ENCODE results near the gene P3H4. TPM values are rescaled to one million over a fixed set of nuclear protein-coding genes. Genes with fewer than 3 reads are reported as not detected.

Gene P3H4
- total RNA-seq, 1 experiment from 2014 or later, result 58.9 TPM

DNA sequence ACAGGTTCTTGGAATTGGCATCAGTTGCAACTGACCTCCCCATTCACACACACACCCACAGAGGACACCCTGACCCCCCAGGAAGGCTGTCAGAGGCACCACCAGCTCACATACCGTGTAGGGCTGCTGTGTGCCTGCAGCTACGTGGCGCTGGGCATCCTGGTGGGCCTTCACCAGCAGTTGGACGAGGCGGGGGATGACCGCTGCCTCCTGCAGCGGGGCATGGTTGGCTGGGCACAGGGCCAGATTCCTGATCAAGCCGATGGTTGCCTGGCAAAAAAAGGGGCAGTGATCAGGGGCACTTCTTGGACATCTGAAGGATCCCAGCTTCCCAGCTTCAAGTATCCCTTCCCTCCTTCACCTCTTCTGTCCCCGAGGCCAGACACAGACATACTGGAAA is 53.1 kb downstream of the P3H4 start:
- Histone ChIP-seq H3K36me3 (ENCODE audit: control insufficient read depth, insufficient read depth, low read length) (peaks cover 3% of the 10 kb centered on the region), H3K27ac (ENCODE audit: low read length) (no peak overlapping the region), H3K27me3 (ENCODE audit: control insufficient read depth, insufficient read depth, low read length) (no peaks in the 10 kb centered on the region), H3K9me3 (ENCODE audit: control insufficient read depth, insufficient read depth, low read depth, low read length) (no peaks in the 10 kb centered on the region), H3K4me1 (ENCODE audit: control insufficient read depth, insufficient read depth, low read length) (no peaks in the 10 kb centered on the region), H3K4me3 (ENCODE audit: low read depth in 2 of 2, low read length in 2 of 2) (no peak overlapping the region)
- intact Hi-C loops (cut with micrococcal nuclease; ENCODE audit: unreplicated experiment), result no loop called here
- in situ Hi-C loops (cut with HindIII; ENCODE audit: low pct_unique_long_range_greater_than_20kb, low sequenced_read_pairs), result no loop called here
- ATAC-seq (no peak), DNase-seq (ENCODE audit: low read depth, low spot score) (no peak)
- CTCF ChIA-PET, result no interaction called here
- TF ChIP-seq, protein P1, sequence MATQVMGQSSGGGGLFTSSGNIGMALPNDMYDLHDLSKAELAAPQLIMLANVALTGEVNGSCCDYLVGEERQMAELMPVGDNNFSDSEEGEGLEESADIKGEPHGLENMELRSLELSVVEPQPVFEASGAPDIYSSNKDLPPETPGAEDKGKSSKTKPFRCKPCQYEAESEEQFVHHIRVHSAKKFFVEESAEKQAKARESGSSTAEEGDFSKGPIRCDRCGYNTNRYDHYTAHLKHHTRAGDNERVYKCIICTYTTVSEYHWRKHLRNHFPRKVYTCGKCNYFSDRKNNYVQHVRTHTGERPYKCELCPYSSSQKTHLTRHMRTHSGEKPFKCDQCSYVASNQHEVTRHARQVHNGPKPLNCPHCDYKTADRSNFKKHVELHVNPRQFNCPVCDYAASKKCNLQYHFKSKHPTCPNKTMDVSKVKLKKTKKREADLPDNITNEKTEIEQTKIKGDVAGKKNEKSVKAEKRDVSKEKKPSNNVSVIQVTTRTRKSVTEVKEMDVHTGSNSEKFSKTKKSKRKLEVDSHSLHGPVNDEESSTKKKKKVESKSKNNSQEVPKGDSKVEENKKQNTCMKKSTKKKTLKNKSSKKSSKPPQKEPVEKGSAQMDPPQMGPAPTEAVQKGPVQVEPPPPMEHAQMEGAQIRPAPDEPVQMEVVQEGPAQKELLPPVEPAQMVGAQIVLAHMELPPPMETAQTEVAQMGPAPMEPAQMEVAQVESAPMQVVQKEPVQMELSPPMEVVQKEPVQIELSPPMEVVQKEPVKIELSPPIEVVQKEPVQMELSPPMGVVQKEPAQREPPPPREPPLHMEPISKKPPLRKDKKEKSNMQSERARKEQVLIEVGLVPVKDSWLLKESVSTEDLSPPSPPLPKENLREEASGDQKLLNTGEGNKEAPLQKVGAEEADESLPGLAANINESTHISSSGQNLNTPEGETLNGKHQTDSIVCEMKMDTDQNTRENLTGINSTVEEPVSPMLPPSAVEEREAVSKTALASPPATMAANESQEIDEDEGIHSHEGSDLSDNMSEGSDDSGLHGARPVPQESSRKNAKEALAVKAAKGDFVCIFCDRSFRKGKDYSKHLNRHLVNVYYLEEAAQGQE (IDR thresholded peaks at IDR 0.05; ENCODE audit: insufficient read depth in 1 of 2, low read depth in 2 of 2, low read length in 1 of 2), result no peak
- TF ChIP-seq, protein P2, sequence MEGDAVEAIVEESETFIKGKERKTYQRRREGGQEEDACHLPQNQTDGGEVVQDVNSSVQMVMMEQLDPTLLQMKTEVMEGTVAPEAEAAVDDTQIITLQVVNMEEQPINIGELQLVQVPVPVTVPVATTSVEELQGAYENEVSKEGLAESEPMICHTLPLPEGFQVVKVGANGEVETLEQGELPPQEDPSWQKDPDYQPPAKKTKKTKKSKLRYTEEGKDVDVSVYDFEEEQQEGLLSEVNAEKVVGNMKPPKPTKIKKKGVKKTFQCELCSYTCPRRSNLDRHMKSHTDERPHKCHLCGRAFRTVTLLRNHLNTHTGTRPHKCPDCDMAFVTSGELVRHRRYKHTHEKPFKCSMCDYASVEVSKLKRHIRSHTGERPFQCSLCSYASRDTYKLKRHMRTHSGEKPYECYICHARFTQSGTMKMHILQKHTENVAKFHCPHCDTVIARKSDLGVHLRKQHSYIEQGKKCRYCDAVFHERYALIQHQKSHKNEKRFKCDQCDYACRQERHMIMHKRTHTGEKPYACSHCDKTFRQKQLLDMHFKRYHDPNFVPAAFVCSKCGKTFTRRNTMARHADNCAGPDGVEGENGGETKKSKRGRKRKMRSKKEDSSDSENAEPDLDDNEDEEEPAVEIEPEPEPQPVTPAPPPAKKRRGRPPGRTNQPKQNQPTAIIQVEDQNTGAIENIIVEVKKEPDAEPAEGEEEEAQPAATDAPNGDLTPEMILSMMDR (IDR thresholded peaks at IDR 0.05), result no peak
- TF ChIP-seq POLR2AphosphoS5 (IDR thresholded peaks at IDR 0.05; ENCODE audit: low read depth, low read length), result no peak
- TF ChIP-seq TCF7L2 (IDR thresholded peaks at IDR 0.05; ENCODE audit: low read depth, low read length), result no peak
- TF ChIP-seq SIN3A (IDR thresholded peaks at IDR 0.05; ENCODE audit: borderline replicate concordance, insufficient read depth, low read depth, low read length), result no peak
- no TSS peak for BruUV-seq (replicated peaks)
- POLR2A ChIA-PET, result no interaction called here

DNA sequence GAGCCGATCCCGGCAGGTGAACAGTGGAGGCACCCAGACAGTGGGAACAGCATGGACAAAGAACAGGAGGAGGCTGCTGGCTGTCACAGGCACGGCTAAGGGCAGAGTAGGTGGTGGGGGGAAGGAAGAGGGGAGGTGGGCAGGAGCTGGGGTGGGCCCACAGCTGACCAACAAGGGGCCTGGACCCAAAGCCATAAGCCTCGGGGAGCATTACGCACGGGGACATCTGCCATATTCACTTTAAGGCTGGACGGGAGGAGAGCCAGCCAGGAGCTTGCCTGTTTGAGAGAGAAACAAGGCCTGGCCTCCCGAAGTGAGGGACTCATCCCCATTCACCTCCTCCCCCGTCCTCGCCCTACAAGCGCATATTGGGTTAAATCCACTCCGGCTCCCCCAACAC is 57.7 kb downstream of the P3H4 start:
- DNase-seq (ENCODE audit: low read depth, low spot score), result no peak
- in situ Hi-C loops (cut with HindIII; ENCODE audit: low pct_unique_long_range_greater_than_20kb, low sequenced_read_pairs) (no loop called here), intact Hi-C loops (cut with micrococcal nuclease; ENCODE audit: unreplicated experiment) (no loop called here)
- H3K27ac ChIP-seq (ENCODE audit: low read length), result no peak overlapping the region
- no TSS peak for BruUV-seq (replicated peaks)
- no peak for ATAC-seq
- no peaks in the 10 kb centered on the region for H3K4me1 ChIP-seq (ENCODE audit: control insufficient read depth, insufficient read depth, low read length)
- CTCF ChIA-PET, result no interaction called here
- H3K36me3 ChIP-seq (ENCODE audit: control insufficient read depth, insufficient read depth, low read length), result peaks cover 3% of the 10 kb centered on the region
- POLR2A ChIA-PET, result no interaction called here
- H3K27me3 ChIP-seq (ENCODE audit: control insufficient read depth, insufficient read depth, low read length), result no peaks in the 10 kb centered on the region
- H3K4me3 ChIP-seq (ENCODE audit: low read depth in 2 of 2, low read length in 2 of 2), result no peak overlapping the region
- TF ChIP-seq, protein P1 (IDR thresholded peaks at IDR 0.05; ENCODE audit: insufficient read depth in 1 of 2, low read depth in 2 of 2, low read length in 1 of 2), result no peak
- no peak for TF ChIP-seq POLR2AphosphoS5 (IDR thresholded peaks at IDR 0.05; ENCODE audit: low read depth, low read length)
- no peak for TF ChIP-seq SIN3A (IDR thresholded peaks at IDR 0.05; ENCODE audit: borderline replicate concordance, insufficient read depth, low read depth, low read length)
- TF ChIP-seq, protein P2 (IDR thresholded peaks at IDR 0.05), result no peak
- no peak for TF ChIP-seq TCF7L2 (IDR thresholded peaks at IDR 0.05; ENCODE audit: low read depth, low read length)
- H3K9me3 ChIP-seq (ENCODE audit: control insufficient read depth, insufficient read depth, low read depth, low read length), result no peaks in the 10 kb centered on the region

Other genes with a start within 250 kb of the P3H4 start
- not detected for gene KRT9, start 239.9 kb downstream of the P3H4 start, total RNA-seq (2021; ENCODE audit: unreplicated experiment)
- gene KRT14, start 225.1 kb downstream of the P3H4 start, total RNA-seq (2021; ENCODE audit: unreplicated experiment), result not detected
- 1.6 TPM for gene KRT16, start 199.2 kb downstream of the P3H4 start, total RNA-seq (2021; ENCODE audit: unreplicated experiment)
- gene KRT17, start 187.4 kb downstream of the P3H4 start, total RNA-seq (2021; ENCODE audit: unreplicated experiment), result 1.9 TPM
- 747 TPM for gene EIF1, start 123.1 kb downstream of the P3H4 start, total RNA-seq (2021; ENCODE audit: unreplicated experiment)
- gene GAST, start 99.6 kb downstream of the P3H4 start, total RNA-seq (2021; ENCODE audit: unreplicated experiment), result not detected
- gene HAP1, start 77.3 kb downstream of the P3H4 start, total RNA-seq (2021; ENCODE audit: unreplicated experiment), result 11.6 TPM
- 352 TPM for gene JUP, start 25.2 kb downstream of the P3H4 start, total RNA-seq (2021; ENCODE audit: unreplicated experiment)
- 190 TPM for gene FKBP10, start 1.1 kb upstream of the P3H4 start, total RNA-seq (2021; ENCODE audit: unreplicated experiment)
- gene NT5C3B, start 24.3 kb upstream of the P3H4 start, total RNA-seq (2021; ENCODE audit: unreplicated experiment), result 118 TPM
- gene KLHL10, start 25.9 kb upstream of the P3H4 start, total RNA-seq (2021; ENCODE audit: unreplicated experiment), result not detected
- 12.5 TPM for gene KLHL11, start 53.5 kb upstream of the P3H4 start, total RNA-seq (2021; ENCODE audit: unreplicated experiment)
- gene ACLY, start 107.0 kb upstream of the P3H4 start, total RNA-seq (2021; ENCODE audit: unreplicated experiment), result 225 TPM
- 0.69 TPM for gene ODAD4, start 118.7 kb upstream of the P3H4 start, total RNA-seq (2021; ENCODE audit: unreplicated experiment)
- gene CNP, start 154.8 kb upstream of the P3H4 start, total RNA-seq (2021; ENCODE audit: unreplicated experiment), result 79.9 TPM
- gene DNAJC7, start 205.5 kb upstream of the P3H4 start, total RNA-seq (2021; ENCODE audit: unreplicated experiment), result 72.0 TPM
- 22.4 TPM for gene NKIRAS2, start 208.1 kb upstream of the P3H4 start, total RNA-seq (2021; ENCODE audit: unreplicated experiment)
- gene C17orf113, start 238.7 kb upstream of the P3H4 start, total RNA-seq (2021; ENCODE audit: unreplicated experiment), result 0.74 TPM